Suprapubic skin (tissue), 4 donors: ENCODE data around the gene HNRNPLL. TPM values are rescaled to one million over a fixed set of nuclear protein-coding genes. Genes with fewer than 3 reads are reported as not detected.
A peak's percentile ranks its signal among the peaks of the same experiment; 100 is the strongest.
"Not testable (repeated sequence)": the region's sequence is repeated elsewhere in the genome, so short reads cannot be mapped to it uniquely, and the experiment has no call there.

Source experiments
- DNase-seq, 2 donors: peaks; one replicate each; pipeline ENCODE4 v3.0.0-alpha.2; 2019; ENCODE audit warnings: low spot score in 2 of 2
- H3K27ac ChIP-seq: fragments of 200-600 bp; sonication (generic); one replicate; pipeline ENCODE4 v1.5.1; 2019
- H3K27me3 ChIP-seq: fragments of 200-600 bp; sonication (generic); one replicate; pipeline ENCODE4 v1.5.1; 2019
- H3K36me3 ChIP-seq: fragments of 200-600 bp; sonication (generic); one replicate; pipeline ENCODE4 v1.5.1; 2019
- H3K4me1 ChIP-seq: fragments of 200-600 bp; sonication (generic); one replicate; pipeline ENCODE4 v1.5.1; 2019
- H3K4me3 ChIP-seq: fragments of 200-600 bp; sonication (generic); one replicate; pipeline ENCODE4 v1.5.1; 2019; ENCODE audit warnings: mild to moderate bottlenecking
- H3K9me3 ChIP-seq: fragments of 200-600 bp; sonication (generic); one replicate; pipeline ENCODE4 v1.5.1; 2019
- CTCF ChIP-seq, 2 donors: fragments of 200-600 bp in 1 of 2; fragments of 450-650 bp in 1 of 2; sonication (generic) in 1 of 2; IDR thresholded peaks; one replicate each; pipeline ENCODE4 v1.5.1; 2016 to 2019; ENCODE audit warnings: antibody characterized with exemption in 2 of 2, mild to moderate bottlenecking in 1 of 2, moderate library complexity in 1 of 2
- EP300 ChIP-seq: sonication (generic); formaldehyde crosslinking; IDR thresholded peaks from one replicate; pipeline ENCODE4 v1.6.1; 2017; ENCODE audit warnings: antibody characterized with exemption
- POLR2A ChIP-seq, 2 donors: fragments of 450-650 bp; IDR thresholded peaks; one replicate each; pipeline ENCODE4 v1.6.1; 2017; ENCODE audit warnings: antibody characterized with exemption in 2 of 2, mild to moderate bottlenecking in 2 of 2, moderate library complexity in 2 of 2
- POLR2AphosphoS5 ChIP-seq, 3 donors: sonication (generic); formaldehyde crosslinking; IDR thresholded peaks; one replicate each; pipeline ENCODE4 v1.6.1; 2017; ENCODE audit warnings: antibody characterized with exemption in 3 of 3
- WGBS: methylation state at CpG from one replicate; pipeline ENCODE4 v1.1.5; 2018; 5-methylcytosine and 5-hydroxymethylcytosine counted together
- total RNA-seq, 4 donors: library from RNA; depleted of rRNA; stranded (reverse); fragments of >200 nt; gene quantifications; one replicate each; pipeline ENCODE4 v1.1.0, GENCODE V29; 2016

HNRNPLL gene
- total RNA-seq, 4 donors from 2014 or later = 13.1 to 54.6 (median 23.4) TPM

- peaks cover 16% of the 10 kb centered on the region for H3K4me1 ChIP-seq
These were observed 64.7 kb downstream of the HNRNPLL start for GRCh38 chr2:38537937-38538525.

GRCh38 chr2:38537296-38537695, 65.4 kb downstream of the HNRNPLL start:
- WGBS = 95% methylated on average over 13 of the region's 13 CpGs
- not testable (repeated sequence) for H3K27ac ChIP-seq, H3K36me3 ChIP-seq, H3K27me3 ChIP-seq, DNase-seq, H3K4me3 ChIP-seq, H3K9me3 ChIP-seq
- peaks cover 10% of the 10 kb centered on the region for H3K4me1 ChIP-seq

More at GRCh38 chr2:38537937-38538525, 64.7 kb downstream of the HNRNPLL start:
- 93% methylated on average over 3 of the region's 3 CpGs for WGBS
- H3K27me3 ChIP-seq = peaks cover 6% of the 10 kb centered on the region
- no peak overlapping the region for H3K4me3 ChIP-seq
- TF ChIP-seq POLR2A (IDR thresholded peaks at IDR 0.05) = no peak
- TF ChIP-seq POLR2AphosphoS5 (IDR thresholded peaks at IDR 0.05) = no peak
- no peak for TF ChIP-seq CTCF (IDR thresholded peaks at IDR 0.05)
- no peak for DNase-seq
- H3K27ac ChIP-seq = no peak overlapping the region
- no peaks in the 10 kb centered on the region for H3K36me3 ChIP-seq
- no peaks in the 10 kb centered on the region for H3K9me3 ChIP-seq

- Histone ChIP-seq H3K36me3 (no peaks in the 10 kb centered on the region), H3K27ac (no peak overlapping the region), H3K4me1 (peaks cover 9% of the 10 kb centered on the region), H3K4me3 (peak overlapping the region; percentile 43), H3K27me3 (peaks cover 6% of the 10 kb centered on the region), H3K9me3 (no peaks in the 10 kb centered on the region)
- TF ChIP-seq EP300 = no peak
- peak; percentile 56 to 90 for TF ChIP-seq CTCF (IDR thresholded peaks at IDR 0.05)
- no peak for TF ChIP-seq POLR2AphosphoS5 (IDR thresholded peaks at IDR 0.05)
- no peak for TF ChIP-seq POLR2A (IDR thresholded peaks at IDR 0.05)
- peak; percentile 83 to 91 for DNase-seq
- WGBS = 6% methylated on average over 42 of the region's 53 CpGs
These were observed 66.8 kb downstream of the HNRNPLL start for GRCh38 chr2:38535744-38536506.

GRCh38 chr2:38535404-38535743, 67.4 kb downstream of the HNRNPLL start:
- no peak for DNase-seq
- no peaks in the 10 kb centered on the region for H3K36me3 ChIP-seq
- H3K4me3 ChIP-seq = no peak overlapping the region
- TF ChIP-seq EP300 (no peak), POLR2AphosphoS5 (IDR thresholded peaks at IDR 0.05) (no peak), POLR2A (IDR thresholded peaks at IDR 0.05) (no peak), CTCF (IDR thresholded peaks at IDR 0.05) (no peak)
- 77% methylated on average over 8 of the region's 11 CpGs for WGBS
- H3K27ac ChIP-seq = no peak overlapping the region
- peaks cover 6% of the 10 kb centered on the region for H3K4me1 ChIP-seq
- no peaks in the 10 kb centered on the region for H3K9me3 ChIP-seq
- H3K27me3 ChIP-seq = peaks cover 6% of the 10 kb centered on the region

- no peak for DNase-seq
- TF ChIP-seq CTCF (IDR thresholded peaks at IDR 0.05) = no peak
- TF ChIP-seq EP300 = no peak
- TF ChIP-seq POLR2A (IDR thresholded peaks at IDR 0.05) = no peak
- no peak for TF ChIP-seq POLR2AphosphoS5 (IDR thresholded peaks at IDR 0.05)
- H3K4me3 ChIP-seq = no peak overlapping the region
- WGBS = 89% methylated on average over 11 of the region's 16 CpGs
- peaks cover 6% of the 10 kb centered on the region for H3K4me1 ChIP-seq
- no peaks in the 10 kb centered on the region for H3K36me3 ChIP-seq
- no peak overlapping the region for H3K27ac ChIP-seq
- H3K9me3 ChIP-seq = no peaks in the 10 kb centered on the region
- H3K27me3 ChIP-seq = peaks cover 6% of the 10 kb centered on the region
These were observed 67.9 kb downstream of the HNRNPLL start for GRCh38 chr2:38534746-38535403.
